LNCAP (cell line): Measurements from ENCODE around the gene TENM4.

Experiments used
- TF ChIP-seq, protein P1 (sequence below): fragments of 450-650 bp; IDR thresholded peaks from 2 replicates; pipeline ENCODE4 v1.5.1; 2017; ENCODE audit warnings: mild to moderate bottlenecking

TENM4 gene

DNA sequence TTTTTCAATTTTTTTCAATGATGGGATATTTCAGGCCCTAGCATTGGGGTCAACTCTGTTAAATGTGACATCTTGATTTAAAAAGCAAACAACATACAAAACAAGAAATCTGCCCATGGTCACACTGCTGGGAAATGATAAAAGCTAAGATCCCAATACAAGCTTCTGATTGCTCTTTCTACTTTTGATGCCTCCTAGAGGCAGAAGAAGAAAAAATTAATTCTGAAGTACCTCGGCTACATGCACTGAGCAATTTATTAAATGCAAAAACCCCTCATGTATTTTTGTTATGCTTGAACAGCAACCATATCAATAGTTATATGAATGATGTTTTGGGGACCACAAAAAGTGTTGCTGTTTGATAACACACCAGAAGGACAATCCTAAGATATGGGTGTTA lies 524.1 kb downstream of the TENM4 start:
- TF ChIP-seq, protein P1, sequence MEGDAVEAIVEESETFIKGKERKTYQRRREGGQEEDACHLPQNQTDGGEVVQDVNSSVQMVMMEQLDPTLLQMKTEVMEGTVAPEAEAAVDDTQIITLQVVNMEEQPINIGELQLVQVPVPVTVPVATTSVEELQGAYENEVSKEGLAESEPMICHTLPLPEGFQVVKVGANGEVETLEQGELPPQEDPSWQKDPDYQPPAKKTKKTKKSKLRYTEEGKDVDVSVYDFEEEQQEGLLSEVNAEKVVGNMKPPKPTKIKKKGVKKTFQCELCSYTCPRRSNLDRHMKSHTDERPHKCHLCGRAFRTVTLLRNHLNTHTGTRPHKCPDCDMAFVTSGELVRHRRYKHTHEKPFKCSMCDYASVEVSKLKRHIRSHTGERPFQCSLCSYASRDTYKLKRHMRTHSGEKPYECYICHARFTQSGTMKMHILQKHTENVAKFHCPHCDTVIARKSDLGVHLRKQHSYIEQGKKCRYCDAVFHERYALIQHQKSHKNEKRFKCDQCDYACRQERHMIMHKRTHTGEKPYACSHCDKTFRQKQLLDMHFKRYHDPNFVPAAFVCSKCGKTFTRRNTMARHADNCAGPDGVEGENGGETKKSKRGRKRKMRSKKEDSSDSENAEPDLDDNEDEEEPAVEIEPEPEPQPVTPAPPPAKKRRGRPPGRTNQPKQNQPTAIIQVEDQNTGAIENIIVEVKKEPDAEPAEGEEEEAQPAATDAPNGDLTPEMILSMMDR, result no peak

DNA sequence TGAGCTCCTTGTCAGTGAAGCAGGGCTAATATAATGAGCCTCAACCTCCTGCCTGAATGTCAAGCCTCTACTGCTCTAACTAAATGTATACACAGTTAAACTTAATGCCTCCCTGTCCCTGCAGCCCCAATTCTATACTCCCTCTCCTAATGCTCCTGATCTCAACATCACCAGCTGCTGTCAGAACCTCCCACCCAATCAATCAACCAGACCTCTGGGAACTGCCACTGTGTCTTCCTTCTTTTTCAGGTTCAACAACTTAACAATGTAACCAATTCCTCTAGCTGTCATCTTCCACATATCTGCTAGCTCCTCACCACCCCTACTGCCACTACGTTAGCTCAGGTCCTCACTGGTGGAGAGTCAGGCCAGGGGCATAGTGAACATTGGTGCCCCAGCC lies 526.3 kb downstream of the TENM4 start:
- TF ChIP-seq, protein P1, result no peak

DNA sequence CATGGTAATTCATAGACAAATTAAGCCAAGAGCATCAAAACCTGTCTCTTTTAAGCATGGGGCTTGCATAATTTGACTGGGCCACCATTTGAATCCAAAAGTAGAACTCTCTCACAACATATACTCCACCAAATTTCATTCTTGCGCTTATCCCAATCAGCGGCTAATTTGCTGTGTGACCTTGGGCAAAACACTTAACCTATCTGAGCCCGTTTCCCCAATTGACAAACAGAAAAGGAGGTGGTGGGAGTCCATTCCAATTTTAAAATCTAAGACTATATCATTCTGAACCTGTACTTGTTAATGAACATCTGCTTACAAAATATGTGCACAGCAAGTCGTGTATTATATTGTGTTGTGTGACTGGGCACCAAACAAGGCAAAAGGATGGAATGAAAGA lies 528.1 kb downstream of the TENM4 start:
- TF ChIP-seq, protein P1, result no peak

DNA sequence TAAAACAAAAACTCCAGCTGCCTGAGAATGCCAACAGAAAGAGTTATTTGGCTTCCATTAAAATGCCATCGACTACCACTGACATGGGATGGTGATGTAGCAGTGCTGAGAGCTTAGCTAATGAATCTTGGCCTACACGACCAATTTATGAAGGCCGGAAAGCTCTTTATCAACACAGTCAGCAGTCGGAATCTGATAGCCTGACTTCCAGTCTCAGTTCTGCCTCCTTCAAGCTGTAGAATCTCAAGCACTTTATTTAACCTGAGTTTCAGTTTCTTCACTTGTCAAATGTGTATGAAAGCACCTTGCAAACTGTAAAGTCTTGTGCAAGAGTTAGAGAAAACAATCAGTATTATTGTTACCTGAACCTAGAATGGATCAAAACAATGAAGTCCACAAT lies 530.5 kb downstream of the TENM4 start:
- TF ChIP-seq, protein P1, result no peak

DNA sequence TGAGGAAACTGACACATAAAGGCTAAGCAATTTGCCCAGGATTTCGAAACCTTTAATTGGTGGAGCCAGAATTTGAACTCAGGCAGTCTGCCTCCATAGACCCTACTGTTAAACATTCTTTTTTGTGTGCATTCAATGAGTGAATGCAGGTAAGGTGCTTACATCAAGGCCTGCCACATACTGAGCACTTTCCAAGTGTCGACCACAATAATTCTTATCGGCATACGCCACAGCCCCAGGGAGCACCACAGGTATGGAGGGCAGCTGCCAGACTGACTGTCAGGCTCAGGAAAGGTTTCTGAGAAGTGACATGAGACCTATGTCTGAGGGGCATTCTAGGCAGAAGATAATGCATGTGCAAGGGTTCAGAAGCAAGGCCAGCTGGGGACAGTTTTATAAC lies 531.4 kb downstream of the TENM4 start:
- TF ChIP-seq, protein P1, result no peak

DNA sequence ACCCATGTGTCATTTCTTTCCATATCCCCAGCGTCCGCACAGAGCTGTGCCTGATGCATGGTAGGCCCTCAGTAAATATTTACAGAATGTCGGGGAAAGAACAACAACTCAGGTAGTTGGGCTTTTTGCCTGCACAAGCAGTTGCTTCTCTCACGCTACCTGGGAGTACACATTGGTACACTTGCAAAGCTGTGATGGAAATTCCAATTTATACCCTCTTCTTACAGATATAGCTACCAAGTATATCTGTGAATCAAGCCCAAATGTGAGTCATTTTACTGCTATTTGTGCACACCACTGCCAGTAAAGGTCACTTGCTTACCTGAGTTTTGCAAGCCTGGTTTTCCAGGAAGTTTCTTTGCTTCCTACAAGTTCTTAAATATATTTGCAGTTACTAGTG lies 533.2 kb downstream of the TENM4 start:
- TF ChIP-seq, protein P1, result no peak

DNA sequence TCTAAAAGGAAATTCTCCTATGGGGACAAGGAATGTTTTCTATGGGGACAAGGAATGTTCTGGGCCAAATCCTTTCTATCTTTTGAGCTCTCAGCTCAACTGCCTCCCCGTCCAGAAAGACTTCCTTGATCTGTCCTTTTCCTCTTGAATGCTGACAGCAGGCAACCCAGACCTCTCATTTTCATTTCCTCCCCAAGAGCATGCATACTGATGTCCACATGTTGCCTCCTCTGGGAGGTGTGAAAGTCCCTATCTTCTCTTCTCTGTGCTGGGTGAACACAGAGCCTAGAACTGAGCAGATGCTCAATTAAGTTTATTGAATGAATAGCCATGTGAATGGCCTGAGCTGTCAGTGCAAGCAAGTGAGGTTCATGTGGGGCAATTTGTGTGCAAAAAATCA lies 534.3 kb downstream of the TENM4 start:
- TF ChIP-seq, protein P1, result no peak

DNA sequence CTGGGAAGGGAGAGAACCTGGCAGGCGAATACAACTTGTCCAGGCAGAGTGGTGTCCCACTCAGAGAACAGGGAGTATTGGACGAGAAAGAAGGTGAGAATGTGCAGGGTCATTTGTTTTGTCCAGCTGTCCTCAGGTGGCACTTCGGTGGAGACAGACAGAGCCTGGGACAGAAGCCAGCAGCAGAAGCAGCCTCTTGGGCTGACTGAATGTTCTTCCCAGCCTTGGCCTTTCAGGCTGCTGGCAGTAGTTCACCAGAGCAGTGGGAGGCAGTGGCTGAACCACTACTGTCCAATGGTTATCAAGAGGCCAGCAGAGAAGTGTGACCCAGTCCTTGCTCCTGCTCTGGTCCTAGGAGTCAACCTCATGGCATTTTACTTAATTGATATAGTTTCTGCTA lies 535.1 kb downstream of the TENM4 start:
- TF ChIP-seq, protein P1, result no peak
